Bronchial epithelial cell (primary cell): Measurements from ENCODE around the gene PSEN2. TPM values are rescaled to one million over a fixed set of nuclear protein-coding genes. Genes with fewer than 3 reads are reported as not detected.

Experiments
- DNase-seq: peaks from one replicate; pipeline ENCODE4 v3.0.0-alpha.2; 2010; ENCODE audit warnings: low read depth
- FAIRE-seq: peaks from 2 replicates; lab custom pipeline; 2011; peaks lifted over from hg19 to GRCh38; lab: Jason Lieb, UNC
- H3K27me3 ChIP-seq: 2 replicates; pipeline ENCODE4 v1.5.1; 2011; ENCODE audit warnings: low read length; ENCODE audit not compliant: control insufficient read depth, insufficient read depth
- H3K36me3 ChIP-seq: 2 replicates; pipeline ENCODE4 v1.5.1; 2011; ENCODE audit warnings: low read length; ENCODE audit not compliant: control insufficient read depth, insufficient read depth
- H3K4me3 ChIP-seq: 2 replicates; pipeline ENCODE4 v1.5.1; 2011; ENCODE audit warnings: mild to moderate bottlenecking, low read depth, low read length, control low read depth
- total RNA-seq: library from RNA; depleted of rRNA; stranded (reverse); fragments of >200 nt; gene quantifications from 2 replicates; pipeline ENCODE4 v1.2.1, GENCODE V29; 2014
- TF ChIP-seq, protein P1 (sequence below): IDR thresholded peaks from 2 replicates; pipeline ENCODE4 v1.5.1; 2011; ENCODE audit warnings: mild to moderate bottlenecking, moderate library complexity, low read length, control low read depth, inconsistent platforms; ENCODE audit not compliant: insufficient read depth, severe bottlenecking

The PSEN2 gene
- total RNA-seq, 1 donor from 2014 or later, result 20.3 TPM

DNA sequence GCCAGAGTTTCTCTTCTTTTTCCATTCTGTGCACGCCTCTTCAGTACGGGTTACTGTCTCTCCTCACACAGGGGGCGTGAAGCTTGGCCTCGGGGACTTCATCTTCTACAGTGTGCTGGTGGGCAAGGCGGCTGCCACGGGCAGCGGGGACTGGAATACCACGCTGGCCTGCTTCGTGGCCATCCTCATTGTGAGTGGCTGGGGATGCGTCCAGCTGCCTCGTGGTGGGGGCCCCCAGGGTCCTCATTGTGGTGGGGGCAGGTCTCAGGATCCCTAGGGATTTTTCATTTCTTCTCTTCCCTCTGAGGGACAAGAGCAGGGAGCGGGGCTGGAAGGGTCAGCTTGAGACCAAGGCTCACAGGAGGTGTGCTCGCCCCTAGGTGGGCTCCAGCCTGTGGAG, 23.5 kb downstream of the PSEN2 start:
- no peak for FAIRE-seq
- peaks cover 4% of the 10 kb centered on the region for H3K36me3 ChIP-seq
- H3K27me3 ChIP-seq, result no peaks in the 10 kb centered on the region
- no peak for DNase-seq
- TF ChIP-seq, protein P1, sequence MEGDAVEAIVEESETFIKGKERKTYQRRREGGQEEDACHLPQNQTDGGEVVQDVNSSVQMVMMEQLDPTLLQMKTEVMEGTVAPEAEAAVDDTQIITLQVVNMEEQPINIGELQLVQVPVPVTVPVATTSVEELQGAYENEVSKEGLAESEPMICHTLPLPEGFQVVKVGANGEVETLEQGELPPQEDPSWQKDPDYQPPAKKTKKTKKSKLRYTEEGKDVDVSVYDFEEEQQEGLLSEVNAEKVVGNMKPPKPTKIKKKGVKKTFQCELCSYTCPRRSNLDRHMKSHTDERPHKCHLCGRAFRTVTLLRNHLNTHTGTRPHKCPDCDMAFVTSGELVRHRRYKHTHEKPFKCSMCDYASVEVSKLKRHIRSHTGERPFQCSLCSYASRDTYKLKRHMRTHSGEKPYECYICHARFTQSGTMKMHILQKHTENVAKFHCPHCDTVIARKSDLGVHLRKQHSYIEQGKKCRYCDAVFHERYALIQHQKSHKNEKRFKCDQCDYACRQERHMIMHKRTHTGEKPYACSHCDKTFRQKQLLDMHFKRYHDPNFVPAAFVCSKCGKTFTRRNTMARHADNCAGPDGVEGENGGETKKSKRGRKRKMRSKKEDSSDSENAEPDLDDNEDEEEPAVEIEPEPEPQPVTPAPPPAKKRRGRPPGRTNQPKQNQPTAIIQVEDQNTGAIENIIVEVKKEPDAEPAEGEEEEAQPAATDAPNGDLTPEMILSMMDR, result no peak
- H3K4me3 ChIP-seq, result no peak overlapping the region

- TF ChIP-seq, protein P1, result no peak
- no peak for FAIRE-seq
Measured at GRCh38 chr1:226894826-226895225, 24.4 kb downstream of the PSEN2 start.

GRCh38 chr1:226895644-226896043, 25.2 kb downstream of the PSEN2 start:
- TF ChIP-seq, protein P1, result no peak
- no peak for FAIRE-seq
- DNase-seq, result no peak
- H3K27me3 ChIP-seq, result no peaks in the 10 kb centered on the region
- peaks cover 4% of the 10 kb centered on the region for H3K36me3 ChIP-seq
- no peak overlapping the region for H3K4me3 ChIP-seq

More at GRCh38 chr1:226894826-226895225, 24.4 kb downstream of the PSEN2 start:
- peaks cover 4% of the 10 kb centered on the region for H3K36me3 ChIP-seq
- no peak overlapping the region for H3K4me3 ChIP-seq
- no peak for DNase-seq
- no peaks in the 10 kb centered on the region for H3K27me3 ChIP-seq

- TF ChIP-seq, protein P1, result no peak
- Histone ChIP-seq H3K36me3 (no peaks in the 10 kb centered on the region), H3K4me3 (no peak overlapping the region), H3K27me3 (no peaks in the 10 kb centered on the region)
- FAIRE-seq (no peak), DNase-seq (no peak)
Measured at GRCh38 chr1:226898246-226898645, 27.8 kb downstream of the PSEN2 start.

DNA sequence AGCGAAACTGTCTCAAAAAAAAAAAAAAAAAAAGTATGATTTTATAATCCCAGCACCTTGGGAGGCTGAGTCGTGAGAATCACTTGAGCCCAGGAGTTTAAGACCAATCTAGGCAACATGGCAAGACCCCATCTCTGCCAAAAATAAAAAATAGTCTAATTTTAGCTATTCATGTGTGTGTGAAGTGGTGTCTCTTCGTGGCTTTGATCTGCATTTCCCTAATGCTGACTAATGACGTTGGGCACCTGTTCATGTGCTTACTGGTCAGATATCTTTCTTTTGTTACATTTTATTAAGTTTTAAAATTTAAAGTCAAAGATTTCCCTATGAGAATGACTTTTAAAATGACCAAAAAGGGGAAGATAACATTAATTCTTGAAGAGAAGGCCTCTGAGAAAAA, 31.0 kb downstream of the PSEN2 start:
- H3K27me3 ChIP-seq, result no peaks in the 10 kb centered on the region
- H3K4me3 ChIP-seq, result no peak overlapping the region
- TF ChIP-seq, protein P1, result no peak
- no peaks in the 10 kb centered on the region for H3K36me3 ChIP-seq
- no peak for DNase-seq
- FAIRE-seq, result no peak

GRCh38 chr1:226902601-226903000, 32.2 kb downstream of the PSEN2 start:
- TF ChIP-seq, protein P1, result no peak

More at GRCh38 chr1:226902601-226903000, 32.2 kb downstream of the PSEN2 start:
- no peak for DNase-seq
- no peak overlapping the region for H3K4me3 ChIP-seq
- H3K36me3 ChIP-seq, result no peaks in the 10 kb centered on the region
- no peaks in the 10 kb centered on the region for H3K27me3 ChIP-seq
- FAIRE-seq, result no peak
